Measurements from ENCODE around the gene ARMCX2.
"Not testable (repeated sequence)": the region's sequence is repeated elsewhere in the genome, so short reads cannot be mapped to it uniquely, and the experiment has no call there.

Gene ARMCX2

GRCh38 chrX:101659601-101660063 is at the start of gene ARMCX2:
Gene ARMCX2 (minus strand): TSS chrX:101659850. CDS start chrX:101657588, 2,262 bp downstream.
- DNase-seq (ENCODE audit: low read depth in 3 of 3), result no peak

GRCh38 chrX:101709384-101709783 is 49.7 kb upstream of the ARMCX2 start:
- no peak for DNase-seq (ENCODE audit: low read depth in 3 of 3)

- no peak for DNase-seq (ENCODE audit: low read depth in 3 of 3)
These were observed 48.5 kb upstream of the ARMCX2 start for GRCh38 chrX:101708163-101708562.

- DNase-seq (ENCODE audit: low read depth in 3 of 3), result no peak
These were observed 33.8 kb upstream of the ARMCX2 start for GRCh38 chrX:101693476-101693875.

- no peak for DNase-seq (ENCODE audit: low read depth in 3 of 3)
These were observed 32.2 kb upstream of the ARMCX2 start for GRCh38 chrX:101691835-101692234.

- no peak for DNase-seq (ENCODE audit: low read depth in 3 of 3)
These were observed 26.9 kb upstream of the ARMCX2 start for GRCh38 chrX:101686574-101686973.

- no peak for DNase-seq (ENCODE audit: low read depth in 3 of 3)
These were observed 26.3 kb upstream of the ARMCX2 start for GRCh38 chrX:101685923-101686322.

- no peak for DNase-seq (ENCODE audit: low read depth in 3 of 3)
These were observed 23.1 kb upstream of the ARMCX2 start for GRCh38 chrX:101682723-101683122.

GRCh38 chrX:101677028-101677427 is 17.4 kb upstream of the ARMCX2 start:
- DNase-seq (ENCODE audit: low read depth in 3 of 3), result no peak

GRCh38 chrX:101676571-101676970 is 16.9 kb upstream of the ARMCX2 start:
- no peak for DNase-seq (ENCODE audit: low read depth in 3 of 3)

- DNase-seq (ENCODE audit: low read depth in 3 of 3), result no peak
These were observed 8.5 kb upstream of the ARMCX2 start for GRCh38 chrX:101668143-101668542.

GRCh38 chrX:101658661-101659491 is 774 bp downstream of the ARMCX2 start:
- DNase-seq (ENCODE audit: low read depth in 3 of 3), result peak; percentile 17 to 36 (median 28)

- DNase-seq (ENCODE audit: low read depth in 3 of 3), result no peak
These were observed 2.2 kb downstream of the ARMCX2 start for GRCh38 chrX:101657495-101657894.

- DNase-seq (ENCODE audit: low read depth in 3 of 3), result no peak
These were observed 2.8 kb downstream of the ARMCX2 start for GRCh38 chrX:101656817-101657216.

GRCh38 chrX:101655534-101655933 is 4.1 kb downstream of the ARMCX2 start:
- DNase-seq (ENCODE audit: low read depth in 3 of 3), result no peak

GRCh38 chrX:101647716-101648115 is 11.9 kb downstream of the ARMCX2 start:
- DNase-seq (ENCODE audit: low read depth in 3 of 3), result not testable (repeated sequence)

GRCh38 chrX:101642093-101642492 is 17.6 kb downstream of the ARMCX2 start:
- no peak for DNase-seq (ENCODE audit: low read depth in 3 of 3)

GRCh38 chrX:101639583-101639982 is 20.1 kb downstream of the ARMCX2 start:
- no peak for DNase-seq (ENCODE audit: low read depth in 3 of 3)

GRCh38 chrX:101619364-101619763 is 40.3 kb downstream of the ARMCX2 start:
- no peak for DNase-seq (ENCODE audit: low read depth in 3 of 3)

- peak in 2 of 3 experiments; percentile 52 to 55 for DNase-seq (ENCODE audit: low read depth in 3 of 3)
These were observed 42.1 kb downstream of the ARMCX2 start, which contains the start of gene ARMCX6 for GRCh38 chrX:101617211-101618191. Gene ARMCX6 (minus strand): TSS chrX:101618000. CDS start chrX:101616620, 1,380 bp downstream.

- DNase-seq (ENCODE audit: low read depth in 3 of 3), result no peak
These were observed 53.9 kb downstream of the ARMCX2 start for GRCh38 chrX:101605728-101606127.

Data from stimulated activated CD4-positive, alpha-beta T cell treated with anti-CD3 and anti-CD28 coated beads, TNF-alpha, amount 100 ng/mL, for 4 hours (primary cell).